Transverse colon (tissue), 4 donors: ENCODE data around the gene AQP5. TPM values are rescaled to one million over a fixed set of nuclear protein-coding genes. Genes with fewer than 3 reads are reported as not detected.

Source experiments
- DNase-seq: peaks from one replicate; pipeline ENCODE4 v3.0.0-alpha.2; 2019
- H3K27ac ChIP-seq, 4 donors: fragments of 200-600 bp; sonication (generic); 2 replicates each; pipeline ENCODE4 v1.5.1; 2016 to 2018; ENCODE audit warnings: inconsistent platforms in 4 of 4
- H3K27me3 ChIP-seq: fragments of 200-600 bp; sonication (generic); 2 replicates; pipeline ENCODE4 v1.5.1; 2017; ENCODE audit warnings: inconsistent platforms
- H3K36me3 ChIP-seq, 4 donors: fragments of 200-600 bp; sonication (generic); 2 replicates each; pipeline ENCODE4 v1.5.1; 2017 to 2019; ENCODE audit warnings: inconsistent platforms in 4 of 4
- H3K4me1 ChIP-seq, 4 donors: fragments of 200-600 bp; sonication (generic); 2 replicates each; pipeline ENCODE4 v1.5.1; 2017 to 2020; ENCODE audit warnings: inconsistent platforms in 4 of 4
- H3K4me3 ChIP-seq, 4 donors: fragments of 200-600 bp; sonication (generic); 1 replicate in 1 of 4; 2 replicates in 3 of 4; pipeline versions ENCODE4 v1.5.1 to v1.6.1; 2017 to 2019; ENCODE audit warnings: inconsistent platforms in 4 of 4
- H3K9me3 ChIP-seq, 2 donors: fragments of 200-600 bp; sonication (generic); 2 replicates each; pipeline ENCODE4 v1.5.1; 2017 to 2019; ENCODE audit warnings: inconsistent platforms in 2 of 2
- CTCF ChIP-seq, 5 experiments: fragments of 200-600 bp in 3 of 5; fragments of 450-650 bp in 2 of 5; sonication (generic) in 3 of 5; IDR thresholded peaks; 1 replicate in 2 of 5; 2 replicates in 3 of 5; pipeline ENCODE4 v1.5.1; 2016 to 2017; ENCODE audit warnings: antibody characterized with exemption in 5 of 5, inconsistent platforms in 3 of 5, mild to moderate bottlenecking in 2 of 5, moderate library complexity in 1 of 5
- EP300 ChIP-seq: sonication (generic); formaldehyde crosslinking; IDR thresholded peaks from one replicate; pipeline ENCODE4 v1.6.1; 2017; ENCODE audit warnings: antibody characterized with exemption, low read depth
- POLR2A ChIP-seq: fragments of 450-650 bp; IDR thresholded peaks from one replicate; pipeline ENCODE4 v1.6.1; 2016; ENCODE audit warnings: antibody characterized with exemption, mild to moderate bottlenecking, moderate library complexity
- POLR2AphosphoS5 ChIP-seq, 3 donors: sonication (generic); formaldehyde crosslinking; IDR thresholded peaks; one replicate each; pipeline ENCODE4 v1.6.1; 2016; ENCODE audit warnings: antibody characterized with exemption in 3 of 3
- WGBS, 2 donors: methylation state at CpG; one replicate each; pipeline ENCODE4 v1.1.5; 2018; ENCODE audit warnings: low coverage in 1 of 2; 5-methylcytosine and 5-hydroxymethylcytosine counted together
- in situ Hi-C, 4 donors: fragments of 200-750 bp; cut with MboI; loops; one replicate each; pipeline versions ENCODE4 v1.15.0 to v1.15.1; 2017; ENCODE audit warnings: low sequenced_read_pairs in 3 of 4, low pct_ligation_motif_present in 1 of 4, low pct_unique_long_range_greater_than_20kb in 1 of 4
- intact Hi-C: fragments of 100-400 bp; cut with DNase I; formaldehyde crosslinking; loops from one replicate; pipeline ENCODE4 v1.15.1; 2023; ENCODE audit warnings: low total_unique reads
- total RNA-seq, 4 donors: library from RNA; depleted of rRNA; stranded (reverse); fragments of >200 nt; gene quantifications; one replicate each; pipeline ENCODE4 v1.1.0, GENCODE V29; 2016

The AQP5 gene
- total RNA-seq, 4 donors from 2014 or later = not detected

- TF ChIP-seq EP300 (no peak), POLR2AphosphoS5 (IDR thresholded peaks at IDR 0.05) (peak in 1 of 3 donors; percentile 35)
- intact Hi-C loops (no loop called here), in situ Hi-C loops (no loop called here)
- no peak for DNase-seq
- no peak overlapping the region for H3K4me3 ChIP-seq
- peak overlapping the region; percentile 29 to 73 (median 58) for H3K27ac ChIP-seq
- no peaks in the 10 kb centered on the region for H3K9me3 ChIP-seq
- 63 to 100% methylated on average over 1 to 3 of the region's 3 CpGs for WGBS, 2 donors
- peaks cover 0 to 14% (median 0%) of the 10 kb centered on the region in 4 donors for H3K36me3 ChIP-seq
- peaks cover 3 to 21% (median 11%) of the 10 kb centered on the region in 4 donors for H3K4me1 ChIP-seq
- H3K27me3 ChIP-seq = no peaks in the 10 kb centered on the region
These were observed 43.5 kb downstream of the AQP5 start for GRCh38 chr12:50005175-50005574.

GRCh38 chr12:50006280-50006679 lies 44.6 kb downstream of the AQP5 start:
- in situ Hi-C loops (no loop called here), intact Hi-C loops (no loop called here)
- TF ChIP-seq EP300 (no peak), CTCF (IDR thresholded peaks at IDR 0.05) (no peak), POLR2AphosphoS5 (IDR thresholded peaks at IDR 0.05) (no peak), POLR2A (no peak)
- 82 to 85% methylated on average over 7 of the region's 7 CpGs for whole genome bisulfite sequencing, 2 donors
- peaks cover 3 to 21% (median 11%) of the 10 kb centered on the region in 4 donors for H3K4me1 ChIP-seq
- H3K27ac ChIP-seq = peak overlapping the region; percentile 29 to 73 (median 58)
- H3K9me3 ChIP-seq = no peaks in the 10 kb centered on the region
- H3K4me3 ChIP-seq = no peak overlapping the region
- DNase-seq = no peak
- no peaks in the 10 kb centered on the region for H3K27me3 ChIP-seq
- H3K36me3 ChIP-seq = peaks cover 0 to 3% (median 0%) of the 10 kb centered on the region in 4 donors

- H3K36me3 ChIP-seq = no peaks in the 10 kb centered on the region
- no peaks in the 10 kb centered on the region for H3K9me3 ChIP-seq
- no peak overlapping the region for H3K4me3 ChIP-seq
- TF ChIP-seq POLR2A (no peak), CTCF (IDR thresholded peaks at IDR 0.05) (no peak), POLR2AphosphoS5 (IDR thresholded peaks at IDR 0.05) (no peak), EP300 (no peak)
- H3K27ac ChIP-seq = peak overlapping the region in 3 of 4 donors; percentile 55 to 73 (median 61)
- in situ Hi-C loops (no loop called here), intact Hi-C loops (no loop called here)
- no peak for DNase-seq
- 58% methylated on average over 1 of the region's 1 CpG; no CpG with 5 or more reads in 1 of the 2 donors for WGBS, 2 donors
- peaks cover 3 to 21% (median 11%) of the 10 kb centered on the region in 4 donors for H3K4me1 ChIP-seq
- no peaks in the 10 kb centered on the region for H3K27me3 ChIP-seq
These were observed 45.2 kb downstream of the AQP5 start for GRCh38 chr12:50006754-50007442.

GRCh38 chr12:50013361-50014147 lies 51.9 kb downstream of the AQP5 start:
- H3K4me1 ChIP-seq = peaks cover 0 to 15% (median 0%) of the 10 kb centered on the region in 4 donors
- 70 to 86% methylated on average over 2 of the region's 2 CpGs for WGBS, 2 donors
- TF ChIP-seq POLR2AphosphoS5 (IDR thresholded peaks at IDR 0.05) (no peak), CTCF (IDR thresholded peaks at IDR 0.05) (no peak), EP300 (no peak)
- DNase-seq = no peak
- H3K27me3 ChIP-seq = no peaks in the 10 kb centered on the region
- intact Hi-C loops (no loop called here), in situ Hi-C loops (no loop called here)
- no peak overlapping the region for H3K27ac ChIP-seq
- H3K9me3 ChIP-seq = no peaks in the 10 kb centered on the region
- no peak overlapping the region for H3K4me3 ChIP-seq
- peaks cover 0 to 3% (median 0%) of the 10 kb centered on the region in 4 donors for H3K36me3 ChIP-seq
